Stimulated activated CD8-positive, alpha-beta memory T cell treated with anti-CD3 and anti-CD28 coated beads, Interleukin-2, amount 100 ng/mL, for 1 hour (primary cell): ENCODE data around the gene INSL3.
A peak's percentile ranks its signal among the peaks of the same experiment; 100 is the strongest.

Source experiments
- DNase-seq, 2 donors: peaks; one replicate each; pipeline ENCODE4 v3.0.0-alpha.2; 2020; ENCODE audit warnings: low read depth in 2 of 2

INSL3 gene, protein sequence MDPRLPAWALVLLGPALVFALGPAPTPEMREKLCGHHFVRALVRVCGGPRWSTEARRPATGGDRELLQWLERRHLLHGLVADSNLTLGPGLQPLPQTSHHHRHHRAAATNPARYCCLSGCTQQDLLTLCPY

GRCh38 chr19:17821190-17821589 lies at the start of gene INSL3:
INSL3 (minus strand) TSS chr19:17821519; CDS start chr19:17821506, 13 bp downstream.
- DNase-seq: no peak

DNA sequence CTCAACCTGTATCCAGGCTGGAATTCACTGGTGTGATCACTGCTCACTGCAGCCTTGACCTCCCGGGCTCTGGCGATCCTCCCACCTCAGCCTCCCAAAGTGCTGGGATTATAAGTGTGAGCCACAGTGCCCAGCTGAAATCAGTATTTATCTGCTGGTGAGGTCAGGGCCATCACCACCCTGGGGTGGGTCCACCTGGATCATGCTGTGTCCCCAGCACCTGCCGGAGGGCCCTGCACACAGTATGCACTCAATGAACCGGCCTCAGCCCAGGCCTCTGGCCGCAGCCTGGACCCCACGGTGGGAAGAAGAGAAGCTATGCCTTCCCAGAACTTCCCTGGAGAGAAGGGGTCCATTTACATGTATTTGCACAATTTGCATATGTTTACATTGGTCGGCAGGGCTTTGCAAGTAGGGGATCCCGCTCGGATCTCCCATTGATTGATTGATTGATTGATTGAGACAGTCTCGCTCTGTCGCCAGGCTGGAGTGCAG lies 47.8 kb upstream of the INSL3 start:
- no peak for DNase-seq

GRCh38 chr19:17868669-17869068 lies 47.4 kb upstream of the INSL3 start:
- no peak for DNase-seq

- DNase-seq: no peak
Observed at GRCh38 chr19:17866964-17867486, 45.7 kb upstream of the INSL3 start.

DNA sequence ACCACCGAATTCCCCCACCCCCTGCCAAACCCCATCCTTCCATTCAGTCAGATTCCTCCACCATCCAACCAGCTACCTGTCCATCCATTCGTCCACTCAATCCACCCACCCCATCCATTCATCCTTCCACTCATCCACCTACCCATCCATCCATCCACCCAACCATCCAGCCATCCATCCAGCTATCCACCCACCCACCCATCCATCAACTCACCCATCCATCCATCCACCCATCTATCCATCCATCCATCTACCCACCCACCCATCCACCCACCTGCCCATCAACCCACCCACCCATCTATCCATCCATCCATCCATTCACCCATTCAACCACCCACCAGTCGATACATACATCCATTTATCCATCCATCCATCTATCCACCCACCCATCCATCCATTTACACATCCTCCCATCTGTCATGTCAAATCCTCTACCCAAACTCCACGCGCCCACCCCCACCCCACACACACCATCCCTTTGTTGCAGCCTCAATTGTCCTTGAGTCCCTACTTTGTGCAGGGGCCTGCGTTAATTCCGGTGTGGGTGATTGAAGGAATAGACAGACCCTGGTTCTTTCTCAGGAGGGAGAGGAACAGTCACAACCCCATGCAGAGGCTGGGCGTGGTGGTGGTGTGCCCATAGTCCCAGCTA lies 45.1 kb upstream of the INSL3 start:
- no peak for DNase-seq

DNA sequence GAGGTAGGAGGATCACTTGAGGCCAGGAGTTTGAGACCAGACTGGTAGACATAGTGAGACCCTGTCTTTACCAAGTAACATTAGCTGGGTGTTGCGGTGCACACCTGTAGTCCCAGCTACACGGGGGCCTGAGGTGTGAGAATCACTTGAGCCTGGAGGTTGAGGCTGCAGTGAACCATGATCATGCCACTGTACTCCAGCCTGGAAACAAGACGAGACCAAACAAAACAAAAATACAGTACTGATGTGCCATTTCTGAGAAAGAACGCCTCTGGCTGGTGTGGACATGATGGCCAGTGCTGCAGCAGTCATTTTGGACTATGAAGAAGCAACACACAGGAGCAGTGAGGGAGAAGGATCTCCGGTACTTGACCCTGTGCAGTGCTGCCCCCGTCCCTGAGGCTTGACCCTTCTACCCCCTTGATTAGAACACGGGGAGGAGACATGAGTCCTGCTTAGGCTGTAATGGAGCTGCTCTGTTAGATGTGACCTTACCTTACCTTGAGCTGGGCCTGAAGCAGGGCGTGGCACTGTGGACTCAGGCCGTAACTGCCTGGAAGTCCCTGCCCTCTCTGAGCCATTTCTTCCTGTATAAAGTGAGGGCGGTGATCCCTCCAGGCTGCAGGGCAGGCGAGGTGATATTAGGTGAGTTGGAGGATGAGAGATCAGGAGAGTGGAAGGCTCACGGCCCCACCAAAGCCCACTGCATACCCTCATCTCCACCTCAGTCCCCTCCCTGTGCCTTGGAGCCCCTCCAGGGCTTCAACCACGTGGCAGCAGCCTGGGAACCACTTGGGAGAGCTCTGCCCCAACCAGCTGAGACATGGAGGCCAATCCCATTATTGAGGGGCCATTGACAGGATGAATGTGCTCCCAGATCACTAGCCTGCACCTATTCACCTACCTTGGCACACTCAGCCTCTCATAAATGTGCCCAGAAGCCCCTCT lies 44.3 kb upstream of the INSL3 start:
- no peak for DNase-seq

- DNase-seq: no peak
Observed at GRCh38 chr19:17863520-17864182, 42.3 kb upstream of the INSL3 start.

- no peak for DNase-seq
Observed at GRCh38 chr19:17862711-17863519, 41.6 kb upstream of the INSL3 start.

DNA sequence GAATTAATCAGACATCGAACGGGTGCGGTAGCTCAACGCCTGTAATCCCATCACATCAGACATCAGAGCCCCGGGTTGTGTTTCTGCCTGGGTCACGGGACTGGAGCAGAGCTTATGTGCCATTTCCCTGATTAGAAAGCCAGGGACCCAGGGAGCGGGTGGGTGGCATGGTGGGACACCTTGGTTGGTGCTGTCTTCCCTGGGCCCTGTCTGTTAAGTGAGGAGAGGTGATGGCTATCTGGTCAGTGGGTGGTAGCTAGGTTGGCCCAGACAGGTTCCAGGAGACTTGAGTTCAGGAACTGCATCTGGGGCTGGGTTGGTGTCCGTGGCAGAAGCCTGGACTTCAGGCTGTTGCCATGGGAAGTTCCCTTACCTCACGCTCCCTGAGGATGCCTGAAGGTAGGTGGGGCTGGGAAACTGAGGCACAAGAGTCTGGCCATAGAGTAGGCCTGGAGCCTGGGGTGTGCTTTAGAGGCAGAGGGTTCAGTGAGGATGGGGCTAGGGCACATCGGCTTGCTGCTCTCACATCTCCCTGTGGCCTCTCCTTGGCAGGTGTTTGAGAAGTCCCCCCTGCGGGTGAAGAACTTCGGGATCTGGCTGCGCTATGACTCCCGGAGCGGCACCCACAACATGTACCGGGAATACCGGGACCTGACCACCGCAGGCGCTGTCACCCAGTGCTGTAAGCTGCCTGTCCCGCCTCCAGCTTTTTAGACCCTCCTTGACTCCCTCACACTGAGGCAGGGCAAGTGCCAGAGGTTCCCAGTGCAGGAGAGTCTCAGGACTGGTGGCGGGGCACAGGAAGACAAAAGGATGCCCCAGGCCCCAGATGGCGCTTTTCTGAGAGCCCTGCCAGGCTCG lies 40.5 kb upstream of the INSL3 start:
- DNase-seq: no peak

GRCh38 chr19:17860993-17861360 lies 39.7 kb upstream of the INSL3 start:
- DNase-seq: no peak

GRCh38 chr19:17860331-17860992 lies 39.1 kb upstream of the INSL3 start:
- DNase-seq: no peak

GRCh38 chr19:17859533-17860330 lies 38.4 kb upstream of the INSL3 start, which contains the start of gene RPL18A:
RPL18A (plus strand) TSS chr19:17859910; CDS start chr19:17859957, 47 bp downstream.
- peak; percentile 96 to 98 for DNase-seq

GRCh38 chr19:17855280-17856152 lies 34.2 kb upstream of the INSL3 start:
- DNase-seq: peak; percentile 83 to 87

GRCh38 chr19:17854061-17854460 lies 32.7 kb upstream of the INSL3 start:
- DNase-seq: no peak

DNA sequence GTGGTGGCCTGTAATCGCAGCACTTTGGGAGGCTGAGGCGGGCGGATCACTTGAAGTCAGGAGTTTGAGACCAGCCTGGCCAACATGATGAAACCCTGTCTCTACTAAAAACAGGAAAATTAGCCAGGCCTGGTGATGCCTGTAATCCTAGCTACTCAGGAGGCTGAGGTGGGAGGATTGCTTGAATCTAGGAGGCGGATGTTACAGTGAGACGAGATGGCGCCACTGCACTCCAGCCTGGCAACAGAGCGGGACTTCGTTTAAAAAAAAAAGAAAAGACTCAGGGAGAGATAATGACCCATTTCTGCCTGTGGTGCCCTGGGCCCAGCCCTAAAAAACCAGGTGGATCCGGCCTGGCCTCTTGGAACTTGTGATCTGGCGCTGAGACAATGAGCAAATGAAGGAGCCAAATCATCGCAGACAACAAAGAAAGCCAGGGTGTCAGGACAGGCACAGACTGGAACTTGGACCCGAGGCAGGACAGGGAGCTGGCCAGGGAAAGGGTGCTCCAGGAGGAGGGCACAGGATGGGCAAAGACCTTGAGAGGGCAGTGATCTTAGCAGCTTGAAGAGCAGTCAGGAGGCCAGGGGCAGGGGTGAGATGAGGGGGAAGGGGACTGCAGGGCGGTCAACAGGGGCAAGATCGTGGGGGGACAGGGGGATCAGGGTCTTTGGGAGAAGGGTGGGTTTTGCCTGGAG lies 27.4 kb upstream of the INSL3 start:
- no peak for DNase-seq

DNA sequence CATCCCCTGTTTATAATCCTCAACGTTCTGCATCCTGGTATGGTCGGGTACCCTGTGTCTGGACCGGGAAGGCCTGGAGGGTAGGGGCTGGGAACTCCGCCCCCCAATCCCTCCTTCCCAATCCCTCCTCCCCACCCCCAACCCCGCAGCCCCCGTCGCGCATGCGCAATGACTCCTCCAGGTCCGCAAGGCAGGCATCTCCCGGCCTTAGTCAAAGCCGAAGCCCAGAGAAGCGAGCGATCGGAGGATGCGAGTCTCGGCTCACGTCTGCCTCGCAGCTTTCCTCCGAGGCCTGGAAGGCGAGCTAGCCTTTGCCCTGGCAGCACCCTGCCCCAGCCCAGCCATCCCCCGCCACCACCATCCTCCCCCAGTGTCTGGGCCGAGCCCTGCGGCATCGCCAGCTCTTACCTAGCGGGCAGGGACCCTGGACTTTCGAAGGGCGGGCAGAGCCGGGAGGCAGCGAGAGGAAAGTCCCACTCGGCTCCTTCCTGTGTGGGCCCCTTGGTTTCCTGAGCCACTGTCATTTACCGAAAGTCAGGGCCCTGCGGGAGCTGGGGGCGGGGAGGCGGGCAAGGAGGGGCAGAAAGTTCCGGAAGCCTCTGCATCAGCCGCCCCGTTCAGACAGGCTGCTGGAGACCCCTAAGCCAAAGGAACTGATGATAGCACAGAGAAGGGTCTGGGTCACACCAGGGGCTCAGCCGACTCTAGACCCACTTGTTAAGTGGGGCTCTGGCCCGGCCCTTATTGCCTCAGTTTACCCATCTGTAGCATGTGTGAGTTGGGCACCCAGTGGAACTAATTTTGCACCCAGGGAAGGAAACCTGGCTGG lies 26.4 kb upstream of the INSL3 start, which contains the start of gene JAK3:
Gene JAK3 (minus strand): TSS at position 445 of the 829 bp plus-strand sequence. CDS start 3,565 bp downstream, outside the sequence.
- DNase-seq: peak; percentile 73 to 80
